Jurkat, Clone E6-1 (cell line): Measurements from ENCODE around the gene AIF1.
A peak's percentile ranks its signal among the peaks of the same experiment; 100 is the strongest.

ENCODE experiments used
- DNase-seq: peaks from one replicate; pipeline ENCODE4 v3.0.0-alpha.2; 2011; ENCODE audit warnings: low read depth, low spot score
- H3K4me3 ChIP-seq: 2 replicates; pipeline ENCODE4 v1.5.1; 2011; ENCODE audit warnings: mild to moderate bottlenecking, low read length, control low read depth, moderate library complexity

Gene AIF1

GRCh38 chr6:31634969-31635575 is 20.0 kb downstream of the AIF1 start:
- no peak for DNase-seq
- H3K4me3 ChIP-seq, result no peak overlapping the region

GRCh38 chr6:31636698-31637596 is 21.9 kb downstream of the AIF1 start:
- no peak for DNase-seq
- H3K4me3 ChIP-seq, result no peak overlapping the region

- DNase-seq, result no peak
Observed at GRCh38 chr6:31639043-31639442, 24.0 kb downstream of the AIF1 start.

GRCh38 chr6:31639449-31639861 is 24.4 kb downstream of the AIF1 start:
- H3K4me3 ChIP-seq, result no peak overlapping the region
- no peak for DNase-seq

More at GRCh38 chr6:31639043-31639442, 24.0 kb downstream of the AIF1 start:
- no peak overlapping the region for H3K4me3 ChIP-seq

- no peak overlapping the region for H3K4me3 ChIP-seq
- no peak for DNase-seq
Observed at GRCh38 chr6:31640612-31641011, 25.6 kb downstream of the AIF1 start.

- no peak overlapping the region for H3K4me3 ChIP-seq
- DNase-seq, result no peak
Observed at GRCh38 chr6:31641370-31641769, 26.3 kb downstream of the AIF1 start.

- DNase-seq, result no peak
- no peak overlapping the region for H3K4me3 ChIP-seq
Observed at GRCh38 chr6:31642798-31643570, 27.9 kb downstream of the AIF1 start.

- no peak for DNase-seq
- no peak overlapping the region for H3K4me3 ChIP-seq
Observed at GRCh38 chr6:31643818-31644454, 28.9 kb downstream of the AIF1 start.

- no peak for DNase-seq
- H3K4me3 ChIP-seq, result no peak overlapping the region
Observed at GRCh38 chr6:31645325-31645724, 30.3 kb downstream of the AIF1 start.

- DNase-seq, result no peak
- peak overlapping the region; percentile 95 for H3K4me3 ChIP-seq
Observed at GRCh38 chr6:31651602-31652191, 36.7 kb downstream of the AIF1 start.

GRCh38 chr6:31652925-31653724 is 38.1 kb downstream of the AIF1 start:
- no peak for DNase-seq
- H3K4me3 ChIP-seq, result peak overlapping the region; percentile 95

GRCh38 chr6:31654574-31655348 is 39.7 kb downstream of the AIF1 start:
- no peak for DNase-seq
- no peak overlapping the region for H3K4me3 ChIP-seq

- no peak within 1 kb of the TSS for H3K4me3 ChIP-seq
Observed at GRCh38 chr6:31655349-31656237, 40.6 kb downstream of the AIF1 start, which contains the start of gene APOM. APOM (plus strand) TSS chr6:31655894; CDS start chr6:31655967, 73 bp downstream.

GRCh38 chr6:31657406-31658157 is 42.5 kb downstream of the AIF1 start:
- DNase-seq, result no peak
- no peak overlapping the region for H3K4me3 ChIP-seq

More at GRCh38 chr6:31655349-31656237, 40.6 kb downstream of the AIF1 start, which contains the start of gene APOM:
- DNase-seq, result no peak

GRCh38 chr6:31658158-31658688 is 43.2 kb downstream of the AIF1 start:
- H3K4me3 ChIP-seq, result no peak overlapping the region
- no peak for DNase-seq
